A549 (cell line): ENCODE measurements around the gene ATP5PB. TPM values are rescaled to one million over a fixed set of nuclear protein-coding genes. Genes with fewer than 3 reads are reported as not detected.

ENCODE experiments used
- ATAC-seq, 2 experiments: fragments of 200-7000 bp in 1 of 2; fragments of >200 bp in 1 of 2; cut with Nextera tagmentation in 1 of 2; cut with Tn5 transposase in 1 of 2; 3 replicates each; pipeline versions ENCODE4 v1.8.0 to v1.9.1; 2018 to 2020; ENCODE audit warnings: mild to moderate bottlenecking in 1 of 2, moderate library complexity in 1 of 2
- CTCF ChIA-PET: fragments of 300-600 bp; sonication (Branson Sonifier 250); formaldehyde crosslinking; extraction: SDS; loops from one replicate; lab custom pipeline; 2021; ENCODE audit warnings: antibody characterized with exemption, inconsistent platforms; lab: Yijun Ruan, JAX
- POLR2A ChIA-PET: fragments of 350-600 bp; formaldehyde crosslinking; extraction: SDS; loops from one replicate; lab custom pipeline; 2021; ENCODE audit warnings: antibody characterized with exemption, inconsistent platforms; lab: Yijun Ruan, JAX
- DNase-seq, 2 experiments: peaks; one replicate each; pipeline versions ENCODE4 v3.0.0 to v3.0.0-alpha.2; 2011 to 2016; ENCODE audit warnings: low read depth in 1 of 2, low spot score in 1 of 2
- FAIRE-seq: peaks from 2 replicates; lab custom pipeline; 2011; peaks lifted over from hg19 to GRCh38; lab: Jason Lieb, UNC
- H3K27ac ChIP-seq, 2 experiments: fragments of >200 bp; sonication (Bioruptor Twin); formaldehyde crosslinking; 3 replicates each; pipeline ENCODE4 v1.5.1; 2016 to 2017
- H3K4me1 ChIP-seq: fragments of >200 bp; sonication (Bioruptor Twin); formaldehyde crosslinking; 3 replicates; pipeline ENCODE4 v1.6.1; 2016
- H3K4me2 ChIP-seq: fragments of >200 bp; sonication (Bioruptor Twin); formaldehyde crosslinking; 3 replicates; pipeline ENCODE4 v1.6.1; 2016
- H3K4me3 ChIP-seq: fragments of >200 bp; sonication (Bioruptor Twin); formaldehyde crosslinking; 3 replicates; pipeline ENCODE4 v1.5.1; 2016
- H3K9me3 ChIP-seq: fragments of >200 bp; sonication (Bioruptor Twin); formaldehyde crosslinking; 3 replicates; pipeline ENCODE4 v1.6.1; 2016
- BHLHE40 ChIP-seq: IDR thresholded peaks from 2 replicates; pipeline ENCODE4 v1.6.1; 2012; ENCODE audit warnings: low read depth, low read length, inconsistent platforms
- CEBPB ChIP-seq, 2 experiments: fragments of >200 bp in 1 of 2; sonication (Bioruptor Twin) in 1 of 2; formaldehyde crosslinking in 1 of 2; IDR thresholded peaks; 2 replicates each; pipeline ENCODE4 v1.6.1; 2012 to 2016
- CHD2 ChIP-seq: fragments of 150-350 bp; IDR thresholded peaks from 2 replicates; pipeline ENCODE4 v1.6.1; 2014; ENCODE audit warnings: low read length; ENCODE audit not compliant: partially characterized antibody
- CHD4 ChIP-seq: fragments of 200-600 bp; sonication (generic); IDR thresholded peaks from 2 replicates; pipeline ENCODE4 v1.6.1; 2016; ENCODE audit warnings: antibody characterized with exemption, mild to moderate bottlenecking, borderline replicate concordance
- CTCF ChIP-seq: fragments of >200 bp; sonication (Bioruptor Twin); formaldehyde crosslinking; IDR thresholded peaks from 3 replicates; pipeline ENCODE4 v1.5.1; 2016
- EP300 ChIP-seq, 2 experiments: fragments of >200 bp; sonication (Bioruptor Twin); formaldehyde crosslinking; IDR thresholded peaks; 2 replicates in 1 of 2; 3 replicates in 1 of 2; pipeline ENCODE4 v1.6.1; 2016 to 2017
- FOSL2 ChIP-seq, 2 experiments: fragments of 450-650 bp in 1 of 2; fragments of >200 bp in 1 of 2; sonication (Bioruptor Twin) in 1 of 2; formaldehyde crosslinking; IDR thresholded peaks; 2 replicates each; pipeline versions ENCODE4 v1.5.0 to v1.6.1; 2016 to 2020; ENCODE audit warnings: mild to moderate bottlenecking in 1 of 2, moderate library complexity in 1 of 2
- GATA3 ChIP-seq: IDR thresholded peaks from 2 replicates; pipeline ENCODE4 v1.6.1; 2012; ENCODE audit warnings: borderline replicate concordance
- HDAC2 ChIP-seq: fragments of 200-600 bp; sonication (generic); IDR thresholded peaks from 2 replicates; pipeline ENCODE4 v1.6.1; 2016
- HOXA7 ChIP-seq: fragments of 250-450 bp; sonication (Bioruptor Pico); IDR thresholded peaks from 2 replicates; pipeline ENCODE4 v1.5.0; 2020; ENCODE audit warnings: mild to moderate bottlenecking, moderate library complexity
- HOXB13 ChIP-seq: fragments of 250-450 bp; sonication (Bioruptor Pico); IDR thresholded peaks from 2 replicates; pipeline ENCODE4 v1.5.0; 2020; ENCODE audit warnings: low read depth, mild to moderate bottlenecking, moderate library complexity
- HOXB5 ChIP-seq: fragments of 250-450 bp; sonication (Bioruptor Pico); IDR thresholded peaks from 2 replicates; pipeline ENCODE4 v1.5.0; 2020; ENCODE audit warnings: mild to moderate bottlenecking, moderate library complexity
- MAZ ChIP-seq: fragments of 150-350 bp; IDR thresholded peaks from 2 replicates; pipeline ENCODE4 v1.6.1; 2014; ENCODE audit warnings: antibody characterized with exemption, low read depth, low read length, borderline replicate concordance
- NFE2L2 ChIP-seq: fragments of 150-350 bp; conservative IDR thresholded peaks from 2 replicates; pipeline ENCODE4 v1.6.1; 2014; ENCODE audit warnings: low read length
- POLR2A ChIP-seq: IDR thresholded peaks from 2 replicates; pipeline ENCODE4 v1.6.1; 2012; ENCODE audit warnings: mild to moderate bottlenecking, low read length
- RARB ChIP-seq: fragments of 250-450 bp; sonication (Bioruptor Pico); IDR thresholded peaks from 2 replicates; pipeline ENCODE4 v1.8.0; 2021; ENCODE audit warnings: mild to moderate bottlenecking, moderate library complexity
- SREBF2 ChIP-seq: fragments of 450-650 bp; IDR thresholded peaks from 2 replicates; pipeline ENCODE4 v1.6.1; 2014; ENCODE audit warnings: mild to moderate bottlenecking, moderate library complexity
- TP53 ChIP-seq: fragments of 250-450 bp; sonication (Bioruptor Pico); IDR thresholded peaks from 2 replicates; pipeline ENCODE4 v1.5.0; 2021; ENCODE audit warnings: mild to moderate bottlenecking, moderate library complexity
- ZFP36 ChIP-seq: fragments of 450-650 bp; IDR thresholded peaks from 2 replicates; pipeline ENCODE4 v1.6.1; 2014; ENCODE audit warnings: borderline replicate concordance; ENCODE audit not compliant: partially characterized antibody
- ZSCAN20 ChIP-seq: fragments of 250-450 bp; sonication (Bioruptor Pico); IDR thresholded peaks from 2 replicates; pipeline ENCODE4 v1.8.0; 2022; ENCODE audit warnings: mild to moderate bottlenecking, moderate library complexity
- WGBS: methylation state at CpG from one replicate; pipeline ENCODE4 v1.1.6; 2017; ENCODE audit errors: missing lambda C conversion rate; 5-methylcytosine and 5-hydroxymethylcytosine counted together
- polyA plus RNA-seq, 4 experiments: library from polyadenylated mRNA; depleted of rRNA in 3 of 4; stranded (reverse); fragments of >200 nt; fragmentation: RNase III in 1 of 4; extraction: RNeasy Plus Mini Kit Qiagen cat#74134 plus additional on column Dnase treatment in 1 of 4; gene quantifications; 2 replicates in 3 of 4; 3 replicates in 1 of 4; pipeline ENCODE4 v1.2.3, GENCODE V29; 2011 to 2017
- TF ChIP-seq, protein P1 (sequence below): fragments of 250-450 bp; sonication (Bioruptor Pico); IDR thresholded peaks from 2 replicates; pipeline ENCODE4 v1.5.0; 2021; ENCODE audit warnings: mild to moderate bottlenecking, moderate library complexity, borderline replicate concordance
- TF ChIP-seq, protein P2 (sequence below): fragments of 450-650 bp; IDR thresholded peaks from 2 replicates; pipeline ENCODE4 v1.6.1; 2014; ENCODE audit warnings: antibody characterized with exemption

The ATP5PB gene
- polyA plus RNA-seq, 2 of the 4 experiments (the other 2 are of a cell fraction), result 275 to 300 TPM

DNA sequence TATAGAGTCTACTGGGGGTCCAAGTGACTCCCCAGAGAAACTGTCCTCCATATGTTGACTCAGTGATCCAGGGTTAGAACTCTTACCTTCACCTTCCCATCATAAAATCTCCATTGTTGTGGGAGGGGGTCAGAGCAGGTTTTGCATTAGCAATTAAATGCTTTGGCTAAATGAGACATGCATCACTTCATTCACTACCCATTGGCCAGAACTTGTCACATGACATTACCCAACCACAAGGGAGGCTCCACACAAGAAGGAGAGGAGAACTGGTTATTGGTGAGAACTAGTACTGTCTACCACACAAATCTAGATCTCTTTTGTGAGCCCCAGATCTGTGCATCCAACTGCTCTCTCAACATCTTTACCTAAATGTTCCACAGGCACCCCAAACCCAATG lies 20.3 kb downstream of the ATP5PB start (continued):
- no peak for TF ChIP-seq CTCF

- H3K27ac ChIP-seq, result no peak overlapping the region
- FAIRE-seq (no peak), DNase-seq (no peak), ATAC-seq (no peak)
- no peaks in the 10 kb centered on the region for H3K9me3 ChIP-seq
- ChIA-PET POLR2A (no interaction called here), CTCF (no interaction called here)
- no peak for TF ChIP-seq FOSL2 (IDR thresholded peaks at IDR 0.05)
- no peak for TF ChIP-seq FOSL2 (CRISPR knock-in tag; IDR thresholded peaks at IDR 0.05)
- TF ChIP-seq EP300 (IDR thresholded peaks at IDR 0.05), result no peak
- TF ChIP-seq POLR2A, result no peak
- no peak for TF ChIP-seq ZSCAN20 (CRISPR knock-in tag)
- TF ChIP-seq HDAC2, result no peak
- TF ChIP-seq, protein P1, sequence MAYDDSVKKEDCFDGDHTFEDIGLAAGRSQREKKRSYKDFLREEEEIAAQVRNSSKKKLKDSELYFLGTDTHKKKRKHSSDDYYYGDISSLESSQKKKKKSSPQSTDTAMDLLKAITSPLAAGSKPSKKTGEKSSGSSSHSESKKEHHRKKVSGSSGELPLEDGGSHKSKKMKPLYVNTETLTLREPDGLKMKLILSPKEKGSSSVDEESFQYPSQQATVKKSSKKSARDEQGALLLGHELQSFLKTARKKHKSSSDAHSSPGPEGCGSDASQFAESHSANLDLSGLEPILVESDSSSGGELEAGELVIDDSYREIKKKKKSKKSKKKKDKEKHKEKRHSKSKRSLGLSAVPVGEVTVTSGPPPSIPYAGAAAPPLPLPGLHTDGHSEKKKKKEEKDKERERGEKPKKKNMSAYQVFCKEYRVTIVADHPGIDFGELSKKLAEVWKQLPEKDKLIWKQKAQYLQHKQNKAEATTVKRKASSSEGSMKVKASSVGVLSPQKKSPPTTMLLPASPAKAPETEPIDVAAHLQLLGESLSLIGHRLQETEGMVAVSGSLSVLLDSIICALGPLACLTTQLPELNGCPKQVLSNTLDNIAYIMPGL, result no peak
- H3K4me3 ChIP-seq, result no peak overlapping the region
- H3K4me1 ChIP-seq, result no peaks in the 10 kb centered on the region
- H3K4me2 ChIP-seq, result no peak overlapping the region
- 96% methylated on average over 5 of the region's 5 CpGs for WGBS
Observed at GRCh38 chr1:111470596-111470995, 21.3 kb downstream of the ATP5PB start.

GRCh38 chr1:111471012-111471411 lies 21.7 kb downstream of the ATP5PB start:
- DNase-seq (no peak), FAIRE-seq (no peak), ATAC-seq (no peak)
- TF ChIP-seq FOSL2 (IDR thresholded peaks at IDR 0.05) (no peak), FOSL2 (CRISPR knock-in tag; IDR thresholded peaks at IDR 0.05) (no peak), BHLHE40 (no peak), HOXB13 (no peak), HOXB5 (CRISPR knock-in tag) (no peak), CHD2 (no peak), ZFP36 (no peak), GATA3 (no peak), MAZ (no peak), TP53 (CRISPR knock-in tag) (no peak), CHD4 (no peak), RARB (CRISPR knock-in tag) (no peak), NFE2L2 (no peak), SREBF2 (no peak), HOXA7 (CRISPR knock-in tag) (no peak), CEBPB (IDR thresholded peaks at IDR 0.05) (no peak)
- TF ChIP-seq, protein P2, sequence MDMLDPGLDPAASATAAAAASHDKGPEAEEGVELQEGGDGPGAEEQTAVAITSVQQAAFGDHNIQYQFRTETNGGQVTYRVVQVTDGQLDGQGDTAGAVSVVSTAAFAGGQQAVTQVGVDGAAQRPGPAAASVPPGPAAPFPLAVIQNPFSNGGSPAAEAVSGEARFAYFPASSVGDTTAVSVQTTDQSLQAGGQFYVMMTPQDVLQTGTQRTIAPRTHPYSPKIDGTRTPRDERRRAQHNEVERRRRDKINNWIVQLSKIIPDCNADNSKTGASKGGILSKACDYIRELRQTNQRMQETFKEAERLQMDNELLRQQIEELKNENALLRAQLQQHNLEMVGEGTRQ, result no peak
- ChIA-PET CTCF (interaction anchor here (0.8 kb wide), 1 partner anchor 10 kb away, joined by 3 read pairs; no protein-coding TSS in a partner anchor), POLR2A (no interaction called here)
- Histone ChIP-seq H3K4me3 (no peak overlapping the region), H3K27ac (no peak overlapping the region), H3K9me3 (no peaks in the 10 kb centered on the region), H3K4me1 (no peaks in the 10 kb centered on the region), H3K4me2 (no peak overlapping the region)
- WGBS, result 87% methylated on average over 3 of the region's 3 CpGs
